Activated CD4-positive, alpha-beta T cell treated with anti-CD3 and anti-CD28 coated beads, Interleukin-2, Interleukin-4, amounts not matched to agents 100 ng/mL and 50 ng/mL, durations not matched to agents 16 hours and 8 hours (primary cell): ENCODE measurements around the gene EFNA4.
"Not testable (repeated sequence)": the region's sequence is repeated elsewhere in the genome, so short reads cannot be mapped to it uniquely, and the experiment has no call there.

Experiments used
- DNase-seq: peaks from one replicate; pipeline ENCODE4 v3.0.0-alpha.2; 2020; ENCODE audit warnings: low spot score

The EFNA4 gene

DNA sequence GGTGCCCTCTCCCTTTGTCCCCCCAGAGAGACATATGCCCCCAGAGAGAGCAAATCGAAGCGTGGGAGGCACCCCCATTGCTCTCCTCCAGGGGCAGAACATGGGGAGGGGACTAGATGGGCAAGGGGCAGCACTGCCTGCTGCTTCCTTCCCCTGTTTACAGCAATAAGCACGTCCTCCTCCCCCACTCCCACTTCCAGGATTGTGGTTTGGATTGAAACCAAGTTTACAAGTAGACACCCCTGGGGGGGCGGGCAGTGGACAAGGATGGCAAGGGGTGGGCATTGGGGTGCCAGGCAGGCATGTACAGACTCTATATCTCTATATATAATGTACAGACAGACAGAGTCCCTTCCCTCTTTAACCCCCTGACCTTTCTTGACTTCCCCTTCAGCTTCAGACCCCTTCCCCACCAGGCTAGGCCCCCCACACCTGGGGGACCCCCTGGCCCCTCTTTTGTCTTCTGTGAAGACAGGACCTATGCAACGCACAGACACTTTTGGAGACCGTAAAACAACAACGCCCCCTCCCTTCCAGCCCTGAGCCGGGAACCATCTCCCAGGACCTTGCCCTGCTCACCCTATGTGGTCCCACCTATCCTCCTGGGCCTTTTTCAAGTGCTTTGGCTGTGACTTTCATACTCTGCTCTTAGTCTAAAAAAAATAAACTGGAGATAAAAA, 23.5 kb downstream of the EFNA4 start:
- DNase-seq: no peak

DNA sequence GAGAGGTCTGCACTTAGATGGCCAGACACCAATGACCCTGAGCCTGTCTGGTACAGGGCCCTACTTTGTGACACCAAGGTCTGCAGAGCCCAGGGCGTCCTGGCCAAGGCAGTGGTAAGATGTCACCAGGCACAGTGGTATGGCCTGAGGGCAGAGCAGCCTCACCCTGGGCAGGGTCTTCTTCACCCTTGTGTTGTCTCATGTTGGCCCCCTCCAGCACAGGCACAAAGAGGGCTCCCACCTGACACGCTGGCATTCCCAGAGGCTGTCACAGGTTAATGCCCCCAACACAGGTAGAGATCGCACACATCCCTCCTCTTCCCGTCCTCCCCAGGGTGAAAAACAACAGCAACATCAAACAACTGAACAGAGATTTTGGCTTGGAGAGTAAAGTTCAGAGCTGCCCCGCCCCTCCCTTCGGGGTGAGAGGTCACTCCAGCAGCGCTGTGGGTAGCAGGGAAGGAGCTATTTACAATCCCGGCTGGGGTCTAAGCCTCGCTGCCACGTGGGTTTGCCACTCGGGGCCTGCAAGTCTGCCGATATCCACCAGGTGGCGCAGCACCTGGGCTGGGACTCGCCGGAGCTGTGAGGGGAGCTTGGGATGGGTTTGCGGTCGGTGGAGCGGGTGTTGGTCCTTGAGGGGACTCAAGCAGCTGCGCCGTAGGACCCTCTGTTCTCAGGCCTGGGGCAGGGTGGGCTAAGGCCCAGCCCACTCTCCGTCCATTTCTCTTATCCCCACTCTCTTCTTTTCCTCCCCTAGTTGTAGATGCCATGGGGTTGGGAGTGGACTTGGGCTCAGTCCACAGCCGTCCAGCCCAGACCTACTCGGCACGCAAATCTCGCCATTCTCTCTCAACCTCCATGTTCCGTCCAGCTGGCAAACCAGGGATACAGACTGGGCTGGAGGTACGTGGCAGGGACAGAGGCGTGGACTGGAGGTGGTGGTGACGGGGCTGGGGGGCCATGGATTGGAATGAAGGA, 27.8 kb downstream of the EFNA4 start:
- peak; percentile 85 for DNase-seq

DNA sequence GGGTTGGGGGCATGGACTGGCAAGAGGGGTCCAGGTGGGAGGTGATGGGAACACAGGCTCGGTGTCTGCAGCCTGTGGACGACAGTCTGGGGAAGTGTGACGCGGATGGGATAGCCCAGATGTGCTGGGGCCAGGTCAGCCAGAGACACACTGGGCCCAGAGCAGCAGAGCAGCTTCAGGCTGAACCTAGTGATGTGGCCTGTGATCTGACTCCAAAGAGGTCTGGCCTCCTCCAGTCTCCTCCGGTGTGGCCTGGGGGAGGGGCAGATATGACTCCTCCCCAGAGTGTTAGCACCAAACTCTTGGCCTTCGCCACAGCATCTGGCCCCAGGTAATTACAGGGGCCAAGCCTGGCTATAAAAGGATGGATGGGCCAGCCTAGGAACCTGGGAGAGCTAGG, 28.6 kb downstream of the EFNA4 start:
- DNase-seq: no peak

DNA sequence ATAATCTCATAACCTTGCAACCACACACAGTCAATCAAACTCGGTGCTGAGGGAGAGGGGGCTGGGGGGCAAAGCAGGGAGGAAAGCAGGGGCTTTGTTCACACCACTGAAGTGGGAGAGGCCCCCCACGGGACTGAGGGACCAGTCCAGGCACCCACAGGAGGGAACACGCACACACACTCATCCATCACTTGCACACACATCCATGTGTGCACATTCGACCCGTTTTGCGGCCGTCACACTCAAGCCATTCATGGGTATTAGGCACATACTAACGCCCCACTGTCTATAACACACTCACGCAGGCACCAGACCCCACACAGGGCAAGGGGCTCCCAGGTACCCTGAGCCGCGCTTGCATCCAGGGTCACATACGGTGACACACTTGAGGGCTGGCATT, 29.1 kb downstream of the EFNA4 start:
- DNase-seq: no peak

DNA sequence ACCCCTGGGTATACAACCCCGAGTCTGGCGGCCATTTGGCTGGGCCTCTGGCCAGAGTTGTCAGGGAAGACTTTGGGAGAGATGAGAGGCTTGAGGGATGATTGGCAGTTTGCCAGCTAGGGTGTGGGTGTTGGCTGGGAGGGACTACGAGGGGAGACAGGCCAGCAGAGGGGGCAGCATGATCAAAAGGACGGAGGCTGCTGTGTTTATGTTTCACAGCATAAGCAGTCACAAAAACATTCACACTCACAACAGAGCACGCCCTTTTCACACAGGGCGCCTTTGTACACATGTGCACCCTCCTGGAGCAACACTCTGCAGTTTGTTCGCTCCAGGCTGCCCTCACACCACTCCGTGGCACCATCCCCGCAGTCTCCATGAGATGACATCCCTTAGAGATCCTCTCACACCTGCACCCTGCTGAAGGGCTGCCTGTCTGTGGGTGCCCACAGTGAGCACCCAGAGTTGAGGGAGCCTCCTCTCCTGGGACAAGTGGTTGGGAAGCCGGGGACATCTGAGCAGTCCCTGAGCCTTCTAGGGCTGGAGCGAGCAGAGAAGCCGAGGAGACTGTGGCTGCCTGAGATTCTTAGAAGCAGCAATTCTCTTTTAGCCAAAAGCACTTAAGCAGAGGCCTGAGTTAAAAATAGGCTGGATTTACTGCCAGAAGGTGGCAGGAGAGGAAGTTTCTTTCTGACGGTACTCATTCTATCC, 30.5 kb downstream of the EFNA4 start:
- DNase-seq: no peak

DNA sequence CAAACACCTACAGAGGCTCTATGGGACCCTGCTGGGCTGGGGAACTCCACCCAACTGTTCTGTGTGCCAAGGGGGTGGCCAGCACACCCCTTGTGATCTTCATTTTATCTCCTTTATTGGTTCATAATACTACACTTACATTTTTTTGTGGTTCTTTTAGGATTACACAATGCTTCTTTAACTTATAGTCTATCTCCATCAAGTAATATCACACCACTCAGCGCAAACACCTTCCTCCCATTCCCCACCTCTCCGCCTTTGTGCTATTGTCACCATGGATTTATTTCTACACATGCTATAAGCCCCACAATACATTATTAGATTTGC, 31.0 kb downstream of the EFNA4 start:
- DNase-seq: no peak

DNA sequence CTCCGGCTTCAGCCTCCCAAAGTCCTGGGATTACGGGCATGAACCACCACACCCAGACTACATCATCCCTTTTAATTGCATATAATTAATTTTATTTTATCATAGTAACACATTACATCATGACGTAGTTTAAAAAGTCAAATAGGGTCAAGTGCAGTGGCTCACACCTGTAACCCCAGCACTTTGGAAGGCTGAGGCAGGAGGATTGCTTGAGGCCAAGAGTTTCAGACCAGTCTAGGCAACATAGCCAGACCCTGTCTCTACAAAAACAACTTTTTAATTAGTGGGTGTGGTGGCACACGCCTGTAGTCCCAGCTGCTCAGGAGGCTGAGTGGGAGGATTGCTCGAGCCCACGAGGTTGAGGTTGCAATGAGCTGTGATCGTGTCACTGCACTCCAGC, 35.8 kb downstream of the EFNA4 start:
- no peak for DNase-seq

DNA sequence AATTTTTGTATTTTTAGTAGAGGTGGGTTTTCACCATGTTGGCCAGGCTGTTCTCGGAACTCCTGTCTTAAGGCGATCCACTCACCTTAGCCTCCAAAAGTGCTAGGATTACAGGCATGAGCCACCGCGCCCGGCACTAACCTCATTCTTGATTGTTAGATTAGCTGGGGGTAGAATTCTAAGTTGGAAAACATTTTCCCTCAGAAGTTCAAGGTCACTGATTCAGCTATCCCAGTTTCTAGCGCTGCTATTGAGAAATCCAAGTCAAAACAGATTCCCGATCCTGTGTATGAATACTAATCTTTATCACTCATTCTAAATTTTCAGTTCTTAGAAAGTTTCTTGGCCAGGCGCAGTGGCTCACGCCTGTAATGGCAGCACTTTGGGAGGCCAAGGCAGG, 39.8 kb downstream of the EFNA4 start:
- no peak for DNase-seq

DNA sequence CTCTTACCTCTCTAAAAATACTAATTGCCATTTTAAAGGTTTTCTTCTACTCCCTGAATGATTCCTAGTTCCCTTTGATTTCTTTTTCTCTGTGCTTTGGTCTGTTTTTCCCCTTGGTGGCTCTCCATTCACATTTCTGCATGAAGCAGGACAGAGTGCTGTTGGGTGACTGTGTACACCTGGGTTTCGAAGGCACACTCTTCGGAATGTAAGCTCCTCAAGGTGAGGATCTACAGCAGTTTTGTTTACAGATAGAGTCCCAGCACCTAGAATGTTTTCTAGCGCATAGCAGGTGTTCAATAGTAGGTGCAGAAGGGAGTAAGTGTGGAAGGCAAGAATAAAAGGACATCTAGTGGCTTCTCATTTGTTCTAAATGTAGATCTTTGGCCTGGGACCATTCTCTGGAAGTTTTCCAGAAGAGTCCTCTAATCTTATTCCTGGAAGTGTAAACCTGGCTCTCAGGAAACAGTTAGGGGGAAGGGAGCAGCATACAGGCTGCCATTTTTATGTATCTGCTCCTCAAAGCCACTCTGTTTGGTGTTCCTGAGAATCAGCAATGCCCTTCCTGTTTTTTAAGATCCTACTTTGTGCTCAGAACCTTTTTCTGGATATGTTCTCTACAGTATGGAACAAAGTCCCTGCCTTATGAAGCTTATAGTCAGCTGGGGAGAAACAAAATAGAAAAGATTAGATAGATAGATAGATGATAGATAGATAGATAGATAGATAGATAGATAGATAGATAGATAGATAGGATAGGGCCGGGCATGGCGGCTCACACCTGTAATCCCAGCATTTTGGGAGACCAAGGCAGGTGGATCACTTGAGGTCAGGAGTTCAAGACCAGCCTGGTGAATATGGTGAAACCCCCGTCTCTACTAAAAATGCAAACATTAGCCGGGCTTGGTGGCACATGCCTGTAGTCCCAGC, 41.3 kb downstream of the EFNA4 start:
- DNase-seq: no peak

DNA sequence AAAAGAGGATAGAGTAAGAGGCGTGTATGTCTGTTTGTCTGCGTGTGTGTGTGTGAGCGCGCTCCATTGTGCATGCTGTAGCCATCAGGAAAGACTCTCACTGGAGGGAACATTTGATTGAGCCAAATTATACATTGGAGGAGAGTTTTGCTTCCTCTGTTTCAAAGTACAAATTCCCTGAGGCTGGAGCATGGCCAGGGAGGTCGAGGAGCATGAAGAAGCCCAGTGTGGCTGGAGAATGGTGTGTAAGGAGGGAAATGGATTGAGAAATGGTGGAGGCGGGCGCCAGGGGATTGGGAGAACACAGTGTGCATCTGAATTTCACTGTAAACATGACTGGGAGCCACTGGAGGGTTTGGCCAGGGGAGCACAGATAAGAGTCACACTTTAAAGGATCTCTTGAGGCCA, 42.1 kb downstream of the EFNA4 start:
- DNase-seq: no peak

DNA sequence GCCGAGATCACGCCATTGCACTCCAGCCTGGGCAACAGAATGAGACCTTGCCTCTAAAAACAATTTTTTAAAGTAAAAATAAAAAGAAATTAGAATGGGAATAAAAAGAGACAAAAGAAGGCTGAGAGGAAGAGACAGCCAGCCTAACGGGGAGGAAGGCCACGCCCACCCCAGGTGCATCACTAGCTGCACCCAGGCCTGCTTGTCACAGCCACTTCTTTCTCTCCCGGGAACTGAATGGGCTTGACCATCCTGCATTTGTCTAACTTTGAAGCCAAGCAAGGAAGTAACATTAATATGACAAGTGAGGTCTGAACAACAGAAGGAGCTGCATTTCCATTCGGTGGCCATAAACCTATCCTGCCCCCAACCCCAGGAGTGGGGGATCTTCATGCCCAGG, 43.3 kb downstream of the EFNA4 start:
- no peak for DNase-seq

DNA sequence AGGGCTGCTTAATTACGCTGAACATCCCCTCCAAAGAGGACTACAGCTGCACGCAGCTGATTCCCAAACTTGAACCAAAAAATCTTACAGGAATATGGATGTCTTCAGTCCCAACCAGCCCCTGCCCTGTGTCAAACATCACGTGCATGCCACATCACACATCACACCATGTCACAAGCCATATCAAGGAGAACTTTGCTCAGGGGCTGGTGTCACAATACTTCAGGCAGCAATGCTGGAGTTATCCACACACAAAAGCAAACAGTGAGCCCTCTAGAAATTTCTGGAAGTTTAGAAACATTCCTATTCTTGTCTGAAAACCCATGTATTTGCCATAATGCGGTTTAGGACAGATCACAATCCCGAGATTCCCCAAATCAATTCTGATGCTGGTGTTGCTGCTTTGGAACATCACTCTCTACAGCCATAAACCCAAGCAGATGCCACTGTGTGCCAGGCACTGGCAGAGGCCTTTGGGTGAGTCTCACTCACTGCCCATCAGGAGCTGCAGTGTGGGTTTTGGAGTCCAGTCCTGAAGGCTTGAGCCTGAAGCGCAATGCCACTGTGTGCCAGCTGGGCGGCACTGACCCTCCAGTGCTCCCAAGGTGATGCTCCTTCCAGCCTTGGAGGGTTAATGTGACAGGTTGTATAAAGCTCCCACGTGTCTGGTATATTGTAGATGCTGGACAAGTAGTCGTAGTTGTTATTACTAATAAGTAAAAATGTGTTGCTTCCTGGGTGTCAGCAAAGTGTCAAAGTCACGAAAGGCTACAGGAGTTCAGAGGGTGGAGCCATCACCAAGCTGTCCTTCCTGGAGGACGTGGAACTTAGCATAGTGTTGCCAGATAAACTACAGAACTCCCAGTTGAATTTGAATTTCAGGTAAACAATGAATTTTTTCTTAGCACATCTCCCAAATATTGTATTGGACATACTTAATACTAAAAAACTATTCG, 44.0 kb downstream of the EFNA4 start:
- DNase-seq: no peak

DNA sequence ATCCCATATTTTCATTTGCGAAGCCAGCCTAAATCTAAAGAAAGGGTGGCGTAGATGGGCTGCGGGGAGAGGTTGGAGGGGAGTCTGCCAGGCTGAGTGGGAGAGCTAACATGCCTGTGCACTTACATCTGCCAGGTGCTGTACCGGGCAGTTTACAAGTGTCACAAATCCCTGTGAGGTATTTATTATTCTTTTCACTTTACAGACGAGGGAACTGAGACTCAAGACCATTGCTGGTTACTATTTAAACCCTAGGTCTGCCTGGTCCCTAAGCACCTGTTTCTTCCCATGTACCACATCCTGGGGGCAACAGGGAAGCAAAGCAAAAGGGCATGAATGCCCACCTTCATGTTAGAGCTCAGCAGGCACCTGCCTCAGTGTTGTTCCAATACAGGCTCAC, 44.8 kb downstream of the EFNA4 start:
- no peak for DNase-seq

DNA sequence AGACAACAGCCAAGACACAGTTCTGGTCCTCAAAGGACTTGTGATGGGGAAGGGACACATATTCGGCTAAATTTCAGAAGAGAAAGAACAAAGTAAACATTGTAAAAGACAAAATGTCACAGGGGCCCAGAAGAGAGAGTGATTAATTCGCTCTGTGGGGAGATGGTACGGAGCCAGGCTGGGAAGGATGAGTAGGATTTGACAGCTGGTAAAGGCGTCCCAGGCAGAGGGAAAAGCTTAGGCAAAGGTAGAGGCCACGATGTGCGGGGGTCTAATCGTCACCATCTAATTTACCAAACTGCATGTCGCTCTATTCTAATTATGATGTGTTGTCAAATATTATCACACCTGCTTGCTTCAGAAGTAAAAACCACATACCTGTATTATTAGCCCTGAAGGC, 46.8 kb downstream of the EFNA4 start:
- DNase-seq: no peak

DNA sequence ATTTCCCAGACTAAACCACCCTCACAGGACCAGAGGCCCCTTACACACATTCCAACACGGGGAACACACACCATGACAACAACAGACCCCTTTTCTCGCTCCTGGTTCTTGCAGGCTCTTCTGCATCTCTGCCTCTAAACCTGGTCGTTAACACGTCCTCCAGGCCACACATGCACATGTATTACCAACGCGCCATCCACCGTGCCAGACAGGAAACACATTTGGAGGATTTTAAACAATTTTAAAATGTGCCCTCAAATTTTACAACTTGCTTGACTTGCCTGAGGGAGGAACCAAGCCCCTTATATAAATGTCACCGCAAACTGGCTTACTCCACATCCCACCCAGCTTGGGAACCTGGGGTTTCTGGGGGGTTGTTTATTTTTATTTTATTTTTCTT, 47.3 kb downstream of the EFNA4 start:
- no peak for DNase-seq

DNA sequence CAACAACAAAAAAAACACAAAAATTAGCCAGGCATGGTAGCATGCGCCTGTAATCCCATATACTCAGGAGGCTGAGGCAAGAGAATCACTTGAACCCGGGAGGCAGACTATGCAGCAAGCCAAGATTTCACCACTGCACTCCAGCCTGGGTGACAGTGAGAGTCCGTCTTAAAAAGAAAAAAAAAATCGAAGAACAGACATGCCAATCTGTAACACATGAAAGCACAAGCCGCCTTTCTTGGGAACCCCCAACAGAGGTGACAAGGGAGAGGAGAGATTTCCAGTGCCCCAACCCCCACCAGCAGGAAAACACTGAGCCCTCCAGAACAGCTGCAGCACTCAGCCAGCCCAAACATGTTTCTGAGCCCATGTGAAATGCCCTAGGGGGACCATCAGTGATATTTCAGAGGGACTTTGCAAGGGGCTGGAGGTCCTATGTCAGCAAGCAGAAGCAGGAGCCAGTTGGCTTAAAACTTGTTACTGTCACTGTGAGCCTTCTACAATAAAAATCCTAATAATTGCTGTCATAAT, 50.0 kb downstream of the EFNA4 start:
- no peak for DNase-seq

DNA sequence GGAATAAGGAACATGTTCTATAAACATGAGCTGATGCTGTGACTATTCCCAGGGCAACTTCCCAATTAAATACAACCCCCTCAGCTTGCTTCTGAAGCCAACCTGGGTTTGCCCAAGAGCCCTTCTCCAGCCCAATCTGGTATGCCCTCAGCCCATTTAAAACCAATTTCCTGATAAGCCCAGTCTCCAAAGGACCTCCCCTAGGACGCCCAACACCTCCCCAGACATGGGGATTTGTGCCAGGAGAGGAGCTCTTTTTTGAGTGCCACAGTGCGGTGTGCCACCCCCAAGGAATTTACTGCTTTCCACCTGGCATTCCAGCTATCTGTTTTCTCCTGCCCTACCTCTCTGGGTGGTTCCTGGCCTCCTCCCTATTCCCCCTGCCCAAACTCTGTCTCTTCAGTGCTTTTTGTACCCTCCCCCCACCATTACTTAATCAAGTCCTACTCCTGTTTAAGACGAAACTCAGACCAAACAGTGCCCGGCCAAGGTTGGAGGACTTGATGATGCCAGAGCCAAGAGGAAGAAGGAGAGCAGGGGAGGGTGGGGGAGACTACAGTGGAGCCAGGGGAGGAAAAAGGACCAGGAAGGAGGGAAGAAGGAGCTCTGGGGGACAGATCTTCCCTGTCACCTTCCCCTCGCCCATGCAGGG, 52.7 kb downstream of the EFNA4 start:
- DNase-seq: no peak

DNA sequence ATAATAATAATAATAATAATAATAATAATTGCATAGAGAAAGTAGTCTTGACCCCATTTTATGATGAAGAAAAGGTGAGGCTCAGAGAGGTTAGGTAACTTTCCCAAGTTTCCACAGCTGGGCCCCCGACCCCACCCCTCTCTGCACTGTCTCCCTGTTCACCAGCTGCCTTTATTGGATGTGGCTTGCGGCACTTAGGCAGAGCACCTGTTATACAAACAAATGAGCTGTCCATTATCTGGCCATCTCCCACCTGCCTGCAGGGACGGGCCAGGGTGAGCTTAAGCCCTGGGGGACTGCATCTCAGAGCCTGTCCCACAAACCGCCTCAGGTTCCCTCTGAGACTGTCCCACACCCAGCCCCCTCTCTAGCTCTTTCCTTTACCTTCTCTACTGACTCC, 54.1 kb downstream of the EFNA4 start:
- DNase-seq: no peak

DNA sequence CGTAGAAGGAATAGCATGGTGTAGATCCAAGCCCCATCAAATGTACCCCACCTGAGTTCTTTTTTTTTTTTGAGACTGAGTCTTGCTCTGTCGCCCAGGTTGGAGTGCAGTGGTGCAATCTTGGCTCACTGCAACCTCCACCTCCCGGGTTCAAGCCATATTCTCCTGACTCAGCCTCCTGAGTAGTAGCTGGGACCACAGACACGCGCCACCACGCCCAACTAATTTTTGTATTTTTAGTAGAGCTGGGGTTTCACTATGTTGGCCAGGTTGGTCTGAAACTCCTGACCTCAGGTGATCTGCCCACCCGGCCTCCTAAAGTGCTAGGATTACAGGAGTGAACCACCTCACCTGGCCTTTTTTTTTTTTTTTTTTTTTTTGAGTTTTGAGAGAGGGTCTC, 54.5 kb downstream of the EFNA4 start:
- DNase-seq: not testable (repeated sequence)
